GM19351 (cell line): ENCODE results near the gene TAPT1.
"Not testable (repeated sequence)": the region's sequence is repeated elsewhere in the genome, so short reads cannot be mapped to it uniquely, and the experiment has no call there.

Experiments
- ATAC-seq: cut with Tn5 transposase; IDR thresholded peaks from one replicate; pipeline ENCODE4 v1.9.1; 2021; ENCODE audit warnings: mild to moderate bottlenecking, moderate library complexity; ENCODE audit not compliant: unreplicated experiment

The TAPT1 gene

DNA sequence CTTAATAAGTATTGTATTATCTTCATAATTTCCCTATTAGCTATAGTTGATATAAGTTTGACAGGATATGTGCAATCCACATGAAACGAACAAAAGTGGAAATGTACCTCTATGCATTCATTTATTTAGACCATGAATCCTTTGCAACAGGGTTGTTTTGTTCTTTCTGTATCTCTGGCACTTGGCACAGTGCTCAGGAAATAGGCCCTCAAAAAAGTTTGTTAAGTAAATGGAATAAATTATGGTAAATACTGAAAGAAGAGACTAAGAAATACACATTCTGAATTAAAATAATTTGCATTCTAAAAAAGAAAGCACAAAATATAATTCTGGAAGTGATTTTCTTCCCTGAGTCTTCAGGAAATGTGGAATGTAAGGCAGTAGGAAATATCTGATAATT, 39.3 kb downstream of the TAPT1 start:
- no peak for ATAC-seq

- ATAC-seq, result no peak
Measured at GRCh38 chr4:16183604-16184003, 42.7 kb downstream of the TAPT1 start.

DNA sequence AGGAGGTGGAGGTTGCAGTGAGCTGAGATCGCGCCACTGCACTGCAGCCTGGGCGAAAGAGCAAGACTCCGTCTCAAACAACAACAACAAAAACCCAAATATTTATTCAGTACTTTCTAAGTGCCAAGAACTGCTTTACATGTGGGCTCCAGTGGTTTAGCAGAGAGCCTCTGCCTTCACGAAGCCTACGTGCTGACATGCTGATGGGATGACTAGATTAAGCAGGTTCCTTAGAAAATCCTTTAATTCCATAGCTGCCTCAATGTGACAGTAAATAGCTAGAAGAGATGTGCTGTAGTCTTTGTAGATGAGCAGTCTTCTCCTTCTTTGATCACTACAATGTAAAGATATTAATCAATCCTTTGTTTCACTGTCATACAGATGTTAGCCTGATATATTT, 49.6 kb downstream of the TAPT1 start:
- no peak for ATAC-seq

GRCh38 chr4:16171831-16172230, 54.4 kb downstream of the TAPT1 start:
- no peak for ATAC-seq

GRCh38 chr4:16169490-16169889, 56.8 kb downstream of the TAPT1 start:
- ATAC-seq, result no peak

DNA sequence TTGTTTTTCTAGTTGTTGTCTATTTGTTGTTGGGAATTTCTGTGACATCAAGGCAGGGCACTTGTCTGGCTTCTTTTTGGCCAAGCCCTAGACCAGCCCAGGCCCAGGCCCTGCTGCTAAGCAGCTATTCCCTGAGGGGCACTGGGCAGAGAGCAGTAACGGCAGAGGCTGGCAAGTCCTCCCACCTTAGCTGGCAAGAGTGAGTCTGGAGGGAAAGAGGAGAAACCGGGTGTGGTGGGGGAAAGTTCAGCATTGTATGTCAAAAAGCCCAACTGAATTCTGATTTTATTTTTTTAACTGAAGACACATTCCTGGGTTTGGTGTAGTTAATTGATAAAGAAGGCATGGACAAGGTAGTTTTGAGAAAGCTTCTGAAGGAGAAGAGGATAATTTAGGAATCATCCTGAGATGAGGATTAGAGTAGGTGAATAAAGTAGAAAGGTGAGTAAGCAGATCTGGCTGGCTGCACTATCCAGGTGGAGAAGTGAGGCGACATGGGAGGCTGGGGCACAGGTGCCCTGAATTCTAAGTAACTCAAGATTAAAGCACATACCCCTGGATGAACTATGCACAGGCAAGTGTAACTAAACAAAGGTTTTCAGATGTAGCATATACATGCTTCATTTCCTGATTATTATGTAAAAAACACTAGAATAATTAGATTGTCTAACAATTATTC, 57.4 kb downstream of the TAPT1 start:
- ATAC-seq, result no peak

DNA sequence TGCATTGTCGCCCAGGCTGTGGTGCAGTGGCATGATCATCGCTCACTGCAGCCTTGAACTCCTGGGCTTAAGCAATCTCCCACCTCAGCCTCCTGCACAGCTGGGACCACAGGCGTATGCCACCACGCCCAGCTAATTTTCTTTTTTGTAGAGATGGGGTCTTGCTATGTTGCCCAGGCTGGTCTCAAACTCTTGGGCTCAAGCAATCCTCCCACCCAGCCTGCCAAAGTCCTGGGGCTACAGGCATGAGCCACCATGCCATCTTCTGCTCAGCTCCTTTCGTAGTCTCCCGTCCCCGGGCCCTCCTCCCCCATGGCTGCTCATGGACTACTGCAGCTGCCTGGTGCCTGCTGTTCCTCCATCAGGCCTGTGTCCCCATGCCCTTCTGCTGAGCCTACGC, 58.1 kb downstream of the TAPT1 start:
- no peak for ATAC-seq

- no peak for ATAC-seq
Measured at GRCh38 chr4:16165931-16166330, 60.3 kb downstream of the TAPT1 start.

GRCh38 chr4:16162891-16163290, 63.4 kb downstream of the TAPT1 start:
- ATAC-seq, result no peak

- ATAC-seq, result no peak
Measured at GRCh38 chr4:16161851-16162408, 64.3 kb downstream of the TAPT1 start.

DNA sequence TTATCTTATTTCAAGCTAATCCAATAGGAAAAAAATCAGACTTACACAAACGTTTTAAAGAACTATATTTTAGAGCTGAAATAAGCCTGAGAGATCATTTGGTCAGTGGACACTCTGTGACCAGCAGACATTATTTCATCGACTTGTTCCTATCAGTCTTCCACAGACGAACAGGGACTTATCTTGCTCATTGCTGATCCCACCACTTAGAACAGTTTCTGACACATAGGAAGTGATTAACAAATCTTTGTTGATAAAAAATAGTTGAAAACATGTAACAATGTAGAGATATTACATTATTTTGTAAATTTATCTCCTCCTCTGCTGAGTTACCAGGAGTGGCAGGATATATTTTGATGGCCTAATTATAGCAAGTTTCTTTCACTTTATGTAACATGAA, 65.8 kb downstream of the TAPT1 start:
- no peak for ATAC-seq

DNA sequence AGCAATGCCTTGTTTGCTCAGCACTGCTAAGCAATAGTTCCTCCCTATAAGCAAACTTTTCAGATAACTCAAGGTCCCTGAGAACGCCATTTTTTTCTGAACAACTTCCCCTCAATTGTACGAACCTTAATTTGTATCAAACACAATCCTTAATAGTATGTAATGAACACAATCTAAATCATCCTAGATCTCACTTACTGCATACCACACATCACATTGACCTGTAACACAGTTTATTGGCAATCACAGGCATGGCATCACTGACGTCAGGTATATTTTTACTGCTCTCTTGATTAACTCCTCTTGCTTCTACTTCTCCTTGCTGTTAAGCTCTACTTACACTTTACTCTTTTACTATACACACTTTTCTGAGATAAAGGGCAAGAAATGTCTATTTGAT, 67.0 kb downstream of the TAPT1 start:
- ATAC-seq, result no peak

- no peak for ATAC-seq
Measured at GRCh38 chr4:16158504-16158852, 67.8 kb downstream of the TAPT1 start.

DNA sequence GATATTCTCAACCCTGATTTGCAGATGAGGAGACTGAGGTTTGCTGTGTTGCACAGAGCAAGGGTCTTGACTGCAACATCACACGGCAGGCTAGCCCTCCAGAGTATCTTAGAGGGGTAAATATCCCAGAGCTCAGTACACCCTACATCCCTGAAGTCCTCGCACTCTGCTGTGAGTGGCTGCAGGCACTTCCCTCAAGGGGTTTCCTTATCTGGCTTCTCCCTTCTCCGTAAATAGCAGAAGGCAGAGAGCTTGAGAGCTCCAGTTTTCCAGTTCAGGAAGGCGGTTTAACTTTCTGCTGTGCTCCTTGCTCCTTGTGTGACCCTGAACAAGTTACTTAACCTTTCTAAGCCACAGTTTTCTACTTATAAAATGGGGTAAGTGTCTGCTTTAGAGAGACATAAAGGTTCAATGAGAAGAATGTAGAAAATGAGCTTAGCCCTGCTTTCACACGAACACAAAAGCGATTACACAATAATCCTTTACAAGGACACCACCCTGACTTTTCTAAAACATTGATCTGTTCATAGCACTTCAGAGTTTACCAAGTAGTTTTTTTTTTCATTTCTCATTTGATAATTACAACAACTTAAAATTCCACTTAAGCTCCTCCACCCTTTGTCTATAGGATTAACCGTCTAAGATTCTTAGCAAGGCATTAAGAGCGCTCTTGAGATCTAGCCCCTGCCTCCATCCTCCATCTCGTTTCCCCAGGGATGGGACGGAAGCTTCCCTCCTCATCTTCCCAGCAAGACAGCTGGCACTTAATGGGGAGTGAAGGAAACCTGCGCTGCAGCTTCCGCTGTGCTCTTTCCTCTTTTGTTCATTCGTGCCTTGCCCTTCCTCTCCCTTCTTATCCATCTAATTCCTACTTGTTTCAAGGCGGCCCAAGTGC, 68.4 kb downstream of the TAPT1 start:
- ATAC-seq, result no peak

GRCh38 chr4:16155528-16156169, 70.6 kb downstream of the TAPT1 start:
- ATAC-seq, result no peak

DNA sequence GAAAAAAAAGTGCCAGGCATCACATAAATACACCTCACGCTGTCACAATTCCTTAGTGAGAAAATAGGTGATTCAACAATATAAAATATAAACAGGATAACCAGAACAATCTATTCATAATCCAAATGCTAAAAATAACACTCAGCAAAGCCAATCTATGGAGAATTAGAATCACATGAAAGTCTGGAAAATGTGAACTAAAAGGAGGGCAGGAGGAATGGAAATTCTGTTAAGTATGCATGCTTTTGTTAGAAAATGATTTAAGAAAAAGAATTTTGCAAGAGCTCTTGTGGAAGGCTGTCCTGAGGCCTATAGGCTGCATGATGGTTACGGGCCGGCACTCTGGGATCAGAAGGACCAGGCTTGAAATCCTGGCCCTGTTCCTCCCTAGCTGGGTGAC, 71.8 kb downstream of the TAPT1 start:
- no peak for ATAC-seq

DNA sequence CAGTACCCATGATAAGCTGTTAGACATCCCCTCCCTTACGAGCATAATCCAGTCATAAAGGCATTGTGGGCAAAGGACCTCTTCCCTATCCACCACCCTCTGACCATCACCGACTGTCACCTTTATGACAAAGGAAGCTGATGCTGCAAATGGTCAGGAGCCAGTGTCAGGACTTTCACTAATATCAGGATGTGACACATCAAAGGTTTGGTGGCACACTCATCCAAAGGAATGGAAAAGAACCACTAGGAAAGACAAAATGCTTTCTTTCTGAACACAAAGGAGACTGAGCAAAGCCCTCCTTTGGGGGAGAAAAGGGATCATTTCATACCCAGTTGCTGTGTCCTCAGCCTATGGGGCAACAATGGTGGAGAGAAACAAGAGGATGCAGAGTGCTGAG, 75.6 kb downstream of the TAPT1 start:
- ATAC-seq, result no peak

GRCh38 chr4:16144913-16145312, 81.4 kb downstream of the TAPT1 start:
- not testable (repeated sequence) for ATAC-seq

GRCh38 chr4:16142598-16143310, 83.5 kb downstream of the TAPT1 start:
- ATAC-seq, result no peak

GRCh38 chr4:16140879-16141249, 85.4 kb downstream of the TAPT1 start:
- no peak for ATAC-seq

DNA sequence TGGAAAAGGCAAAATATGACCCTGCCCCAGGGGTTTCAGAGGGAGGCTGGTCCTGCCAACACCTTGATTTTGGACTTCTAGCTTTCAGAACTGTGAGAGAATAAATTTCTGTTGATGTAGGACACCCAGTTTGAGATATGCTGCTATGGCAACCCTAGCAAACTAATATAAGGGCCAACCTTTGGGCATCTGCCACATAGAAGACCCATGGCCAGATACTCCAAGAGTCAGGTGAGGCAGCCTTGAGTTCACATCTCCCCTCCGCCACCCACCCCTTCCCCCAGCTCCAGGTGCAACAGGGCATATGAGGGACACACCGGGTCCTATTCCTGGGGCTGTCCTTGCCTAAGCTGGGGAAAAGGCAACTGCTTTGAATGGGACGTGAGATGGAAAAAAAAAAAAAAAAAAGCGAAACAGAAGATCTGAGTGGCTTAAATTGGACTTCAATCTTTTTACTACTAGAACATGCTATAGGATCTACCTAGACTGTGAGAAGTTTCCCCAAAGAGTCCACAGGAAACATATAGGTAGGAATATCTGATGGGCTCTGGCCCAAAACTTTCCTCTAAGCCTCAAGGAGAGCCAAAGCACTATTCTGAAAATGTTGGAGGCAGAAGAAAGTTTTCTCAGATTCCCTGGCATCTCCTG, 85.9 kb downstream of the TAPT1 start:
- no peak for ATAC-seq
